K562 (cell line): ENCODE measurements around the gene ACSM5. TPM values are rescaled to one million over a fixed set of nuclear protein-coding genes. Genes with fewer than 3 reads are reported as not detected.
"Not testable (repeated sequence)": the region's sequence is repeated elsewhere in the genome, so short reads cannot be mapped to it uniquely, and the experiment has no call there.

ENCODE experiments used
- ATAC-seq: fragments of 200-7000 bp; cut with Tn5 transposase; 3 replicates; pipeline ENCODE4 v1.9.1; 2020; ENCODE audit warnings: moderate library complexity
- BruUV-seq: library from RNA; stranded (reverse); fragments of 400-500 nt; replicated peaks from 2 replicates; lab custom pipeline; 2021; lab: Mats Ljungman, UMichigan
- CTCF ChIA-PET: fragments of 300-600 bp; formaldehyde crosslinking; extraction: SDS; loops from one replicate; lab custom pipeline; 2021; ENCODE audit warnings: low intra/inter-chr PET ratio; lab: Yijun Ruan, JAX
- POLR2A ChIA-PET: fragments of 300-600, 350-650 bp; sonication (Branson Sonifier 250); formaldehyde crosslinking; extraction: SDS; loops from one replicate; lab custom pipeline; 2021; ENCODE audit warnings: antibody characterized with exemption, inconsistent platforms; lab: Yijun Ruan, JAX
- DNase-seq, 4 experiments: peaks; one replicate each; pipeline versions ENCODE4 v3.0.0 to v3.0.0-alpha.2; 2011 to 2018; ENCODE audit warnings: low spot score in 3 of 4, mixed read lengths in 3 of 4; ENCODE audit errors: extremely low read depth in 1 of 4
- FAIRE-seq: peaks from 2 replicates; lab custom pipeline; 2011; peaks lifted over from hg19 to GRCh38; lab: Jason Lieb, UNC
- H2AFZ ChIP-seq: 2 replicates; pipeline ENCODE4 v1.6.0; 2011; ENCODE audit warnings: low read depth, low read length, control low read depth, inconsistent platforms
- H3K27ac ChIP-seq: fragments of 200-600 bp; 3 replicates; pipeline ENCODE4 v1.8.0; 2011; ENCODE audit warnings: low read depth, mild to moderate bottlenecking, control low read depth, inconsistent platforms, low read length, moderate library complexity, mixed read lengths; ENCODE audit errors: extremely low read depth
- H3K27me3 ChIP-seq, 2 experiments: fragments of 300-600 bp in 1 of 2; 2 replicates in 1 of 2; 3 replicates in 1 of 2; pipeline versions ENCODE4 v1.6.0 to v1.8.0; 2011; ENCODE audit warnings: inconsistent platforms in 2 of 2, low read length in 2 of 2, mild to moderate bottlenecking in 1 of 2, mixed read lengths in 1 of 2, moderate library complexity in 1 of 2; ENCODE audit not compliant: control insufficient read depth in 2 of 2, insufficient read depth in 2 of 2
- H3K36me3 ChIP-seq: fragments of 300-600 bp; 3 replicates; pipeline ENCODE4 v1.8.0; 2011; ENCODE audit warnings: mild to moderate bottlenecking, low read length, inconsistent platforms; ENCODE audit not compliant: control insufficient read depth, insufficient read depth
- H3K4me1 ChIP-seq, 2 experiments: fragments of 200-600 bp in 1 of 2; replicated peaks in 1 of 2; 2 replicates in 1 of 2; 3 replicates in 1 of 2; pipeline versions ENCODE4 v1.5.1 to v1.8.0; 2011; ENCODE audit warnings: inconsistent platforms in 2 of 2, low read length in 2 of 2, mild to moderate bottlenecking in 1 of 2, mixed read lengths in 1 of 2, moderate library complexity in 1 of 2; ENCODE audit not compliant: control insufficient read depth in 2 of 2, insufficient read depth in 2 of 2
- H3K4me2 ChIP-seq: 2 replicates; pipeline ENCODE4 v1.6.1; 2011; ENCODE audit warnings: low read length, control low read depth, inconsistent platforms, mixed read lengths; ENCODE audit not compliant: insufficient read depth
- H3K4me3 ChIP-seq: fragments of 200-600 bp; sonication (generic), shearing (Covaris generic); 2 replicates; pipeline ENCODE4 v1.5.1; 2016; ENCODE audit warnings: control low read depth, inconsistent platforms
- H3K79me2 ChIP-seq: fragments of 200-600 bp; 3 replicates; pipeline ENCODE4 v1.8.0; 2011; ENCODE audit warnings: low read length, inconsistent platforms; ENCODE audit not compliant: control insufficient read depth, insufficient read depth
- H3K9ac ChIP-seq, 2 experiments: 2 replicates each; pipeline versions ENCODE4 v1.6.0 to v1.6.1; 2011; ENCODE audit warnings: low read depth in 2 of 2, low read length in 2 of 2, control low read depth in 1 of 2, inconsistent platforms in 1 of 2, mild to moderate bottlenecking in 1 of 2, mixed read lengths in 1 of 2; ENCODE audit not compliant: insufficient read depth in 1 of 2
- H3K9me1 ChIP-seq: one replicate; pipeline ENCODE4 v1.6.0; 2011; ENCODE audit warnings: inconsistent platforms, mild to moderate bottlenecking, low read length, moderate library complexity; ENCODE audit not compliant: control insufficient read depth, insufficient read depth
- H3K9me3 ChIP-seq: replicated peaks from 2 replicates; pipeline ENCODE4 v1.5.1; 2011; ENCODE audit warnings: low read depth, low read length, inconsistent platforms; ENCODE audit not compliant: control insufficient read depth, insufficient read depth
- H4K20me1 ChIP-seq: replicated peaks from 2 replicates; pipeline ENCODE4 v1.6.1; 2011; ENCODE audit warnings: low read length, inconsistent platforms, mixed read lengths; ENCODE audit not compliant: control insufficient read depth, insufficient read depth
- OTX1 ChIP-seq: fragments of 450-650 bp; formaldehyde crosslinking; IDR thresholded peaks from 2 replicates; pipeline ENCODE4 v1.4.0; 2022; ENCODE audit warnings: mild to moderate bottlenecking
- ZFP36 ChIP-seq: fragments of 150-350 bp; IDR thresholded peaks from 2 replicates; pipeline ENCODE4 v1.6.1; 2018; ENCODE audit warnings: low read length, low read depth; ENCODE audit not compliant: partially characterized antibody
- WGBS: fragments of 100-300 bp; shearing (Covaris generic); methylation state at CpG from one replicate; pipeline ENCODE4 v1.1.6; 2016; ENCODE audit warnings: low coverage, mixed read lengths; ENCODE audit not compliant: insufficient coverage; ENCODE audit errors: missing lambda C conversion rate; 5-methylcytosine and 5-hydroxymethylcytosine counted together
- in situ Hi-C: fragments of 300-500 bp; cut with MboI; formaldehyde crosslinking; loops from 4 replicates; pipeline ENCODE4 v1.15.0; 2018; ENCODE audit warnings: inconsistent platforms, mixed read lengths
- intact Hi-C: fragments of 100-400 bp; cut with micrococcal nuclease; formaldehyde crosslinking; loops from 2 replicates; pipeline ENCODE4 v1.14.2; 2022
- polyA plus RNA-seq, 8 experiments: library from polyadenylated mRNA; depleted of rRNA in 4 of 8; stranded (reverse) in 5 of 8; unstranded in 3 of 8; fragments of >200 nt; fragmentation: Nextera tagmentation in 2 of 8; fragmentation: Illumina TruSeq in 1 of 8; extraction: Ambion mirVana in 2 of 8; extraction: Trizol in 1 of 8; gene quantifications; 2 replicates each; pipeline versions ENCODE4 v1.2.1 to v1.2.3, GENCODE V29; 2011 to 2014; ENCODE audit warnings: inconsistent platforms in 1 of 8, missing spikeins in 1 of 8
- total RNA-seq, 7 experiments: library from RNA; depleted of rRNA in 6 of 7; stranded (reverse); fragments of >200 nt in 6 of 7; fragmentation: Illumina TruSeq in 2 of 7; extraction: Trizol in 2 of 7; gene quantifications; 2 replicates each; pipeline versions ENCODE4 v1.2.1 to v1.2.3, GENCODE V29; 2011 to 2021; ENCODE audit warnings: low replicate concordance in 1 of 7

Gene ACSM5
- total and polyA plus RNA-seq, 9 of the 15 experiments (the other 6 are each of a cell fraction or from before 2014, with no cell fraction given) = not detected

DNA sequence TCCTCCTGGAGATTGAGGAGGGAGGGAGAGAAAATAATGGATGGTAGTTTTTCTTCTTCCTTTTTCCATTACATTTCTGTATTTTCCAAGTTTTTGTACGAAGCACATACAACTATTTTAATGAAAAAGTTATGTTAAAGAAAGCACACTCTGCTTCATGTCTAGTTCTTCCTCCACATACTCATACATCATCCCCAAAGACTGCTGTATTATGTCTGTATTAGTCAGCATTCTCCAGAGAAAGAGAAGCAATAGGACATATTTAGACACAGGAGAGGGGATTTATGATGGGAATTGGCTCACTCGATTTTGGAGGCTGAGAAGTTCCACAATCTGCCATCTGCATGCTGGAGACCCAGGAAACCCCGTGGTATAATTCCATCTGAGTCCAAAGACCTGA is 31.9 kb downstream of the ACSM5 start (continued):
- no peak for TF ChIP-seq OTX1
- TF ChIP-seq ZFP36 = no peak

DNA sequence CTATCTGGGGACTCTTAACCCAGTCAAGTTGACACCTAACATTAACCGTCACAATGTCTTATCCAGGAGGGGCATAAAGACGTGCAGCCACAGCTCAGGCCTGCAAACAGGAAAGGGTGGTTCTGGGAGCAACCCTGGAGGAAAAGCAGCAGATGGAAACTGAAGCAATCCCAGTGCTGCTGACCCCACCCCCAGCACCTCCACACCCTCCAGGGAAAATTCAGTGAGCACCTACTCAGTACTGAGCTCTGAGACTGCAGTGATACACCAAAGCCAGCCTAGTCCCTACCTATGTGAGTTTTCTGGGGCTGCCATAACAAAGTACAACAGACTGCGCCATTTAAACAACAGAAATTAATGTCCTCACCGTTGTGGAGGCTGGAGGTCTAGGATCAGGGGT is 32.5 kb downstream of the ACSM5 start:
- H3K79me2 ChIP-seq, H3K4me3 ChIP-seq, intact Hi-C loops, DNase-seq, BruUV-seq, CTCF ChIA-PET, H3K27me3 ChIP-seq, H3K36me3 ChIP-seq, H3K27ac ChIP-seq, H3K4me1 ChIP-seq, H4K20me1 ChIP-seq, ATAC-seq, H3K4me2 ChIP-seq, H3K9me1 ChIP-seq, H2AFZ ChIP-seq, H3K9me3 ChIP-seq, H3K9ac ChIP-seq, POLR2A ChIA-PET: not testable (repeated sequence)
- WGBS = 0% methylated on average over 2 of the region's 4 CpGs
- in situ Hi-C loops = loop anchor here (5.0 kb wide), 1 partner anchor 145 kb away; no protein-coding TSS in a partner anchor
- peak; percentile 61 for FAIRE-seq

DNA sequence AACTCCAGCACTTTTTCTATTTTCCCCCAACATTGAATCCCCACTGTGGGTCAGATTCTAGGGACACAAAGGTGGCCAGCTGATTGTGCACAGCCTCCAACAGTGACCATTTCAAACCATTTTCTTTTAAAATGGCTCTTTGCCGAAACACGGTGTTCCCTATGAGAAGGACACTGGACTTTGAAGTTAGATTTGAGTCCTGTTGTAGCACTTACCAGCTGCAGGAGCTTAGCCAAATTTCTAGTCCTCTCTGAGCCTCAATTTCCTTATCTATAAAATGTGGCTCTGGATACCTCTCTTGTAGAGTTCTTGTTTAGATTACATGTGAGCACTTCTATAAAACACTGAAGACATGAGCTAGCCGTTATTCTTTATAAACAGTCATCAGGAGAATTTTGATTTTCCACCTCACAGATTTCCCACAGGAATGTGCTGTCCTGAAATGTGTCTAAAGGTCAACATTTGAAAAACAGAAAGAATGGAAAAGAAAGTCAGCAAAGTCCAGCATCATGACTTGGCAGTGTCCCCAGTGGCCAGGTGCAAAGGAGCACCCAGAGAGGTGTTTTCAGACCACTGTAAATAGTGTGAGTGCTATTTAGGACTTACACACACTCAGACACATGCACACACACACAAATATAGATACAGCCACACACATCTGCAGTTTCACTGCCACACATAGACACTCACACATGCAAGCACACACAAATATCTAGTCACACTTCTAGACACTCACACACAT is 37.5 kb downstream of the ACSM5 start:
- in situ Hi-C loops = not testable (repeated sequence)
- FAIRE-seq = peak; percentile 51

DNA sequence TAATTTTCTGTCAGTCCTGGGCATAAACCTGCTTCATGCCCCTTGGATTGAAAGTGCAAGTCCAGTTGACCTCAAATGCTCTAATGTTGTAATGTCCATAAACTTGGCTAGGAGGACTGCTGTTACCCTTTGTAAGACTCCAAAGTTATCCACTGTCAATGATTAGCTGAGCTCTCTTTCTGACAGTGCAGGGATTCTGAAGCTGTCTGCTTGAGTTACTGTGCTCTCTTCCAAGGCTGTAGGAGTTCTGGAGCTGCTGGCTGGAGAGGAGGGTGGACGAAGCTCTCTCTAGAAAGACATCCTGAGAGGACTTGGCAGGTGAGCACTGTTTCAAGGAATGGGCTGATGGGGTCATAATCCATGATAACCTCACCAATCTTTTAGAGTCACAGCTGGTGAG is 42.0 kb downstream of the ACSM5 start, which contains the start of gene ACSM2A:
TSS of gene ACSM2A (plus strand) at position 158 of the 400 bp plus-strand sequence. CDS start 8,594 bp downstream, outside the sequence.
- H3K36me3 ChIP-seq, H3K9ac ChIP-seq, H3K27ac ChIP-seq, H3K9me3 ChIP-seq, DNase-seq, H3K79me2 ChIP-seq, POLR2A ChIA-PET, BruUV-seq, H3K4me1 ChIP-seq, H3K27me3 ChIP-seq, H2AFZ ChIP-seq, H3K4me2 ChIP-seq, ATAC-seq, intact Hi-C loops, H3K4me3 ChIP-seq, H4K20me1 ChIP-seq, CTCF ChIA-PET, H3K9me1 ChIP-seq, in situ Hi-C loops, FAIRE-seq: not testable (repeated sequence)
- no CpG with 5 or more reads among the region's 1 CpG for WGBS

More for the DNA sequence above, 37.5 kb downstream of the ACSM5 start:
- H3K36me3 ChIP-seq, H3K9me3 ChIP-seq, H3K79me2 ChIP-seq, POLR2A ChIA-PET, H3K4me1 ChIP-seq, intact Hi-C loops, H3K27me3 ChIP-seq, CTCF ChIA-PET, H3K4me2 ChIP-seq, H3K4me3 ChIP-seq, ATAC-seq, H3K9ac ChIP-seq, H3K9me1 ChIP-seq, H4K20me1 ChIP-seq, BruUV-seq, DNase-seq, H3K27ac ChIP-seq, H2AFZ ChIP-seq: not testable (repeated sequence)
- WGBS = no CpG with 5 or more reads among the region's 3 CpGs
